ENCODE results near the gene GLI3.

The GLI3 gene

DNA sequence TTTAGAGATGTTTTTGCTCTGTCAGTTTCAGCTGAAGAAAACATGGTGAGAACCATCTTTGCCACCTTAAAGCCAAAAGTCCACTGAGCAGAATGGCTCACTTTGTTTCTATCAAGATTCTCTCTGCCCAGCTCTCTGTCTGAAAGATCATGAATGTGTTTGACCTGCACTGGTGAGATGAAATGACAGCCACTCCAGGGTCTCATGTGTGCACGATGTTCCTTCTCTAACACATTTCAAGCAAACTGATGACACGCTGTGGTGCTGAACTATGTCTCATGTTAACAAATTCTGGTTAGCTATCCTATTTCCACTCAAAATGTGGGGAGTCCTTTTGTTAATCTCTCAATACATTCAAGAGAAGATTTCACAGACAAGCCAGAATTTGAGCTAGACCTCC lies 260.6 kb downstream of the GLI3 start:
- in situ Hi-C loops (cut with MboI; ENCODE audit: low sequenced_read_pairs), result no loop called here

- in situ Hi-C loops (cut with MboI; ENCODE audit: low sequenced_read_pairs), result no loop called here
These were observed 261.2 kb downstream of the GLI3 start for GRCh38 chr7:41975849-41976248.

DNA sequence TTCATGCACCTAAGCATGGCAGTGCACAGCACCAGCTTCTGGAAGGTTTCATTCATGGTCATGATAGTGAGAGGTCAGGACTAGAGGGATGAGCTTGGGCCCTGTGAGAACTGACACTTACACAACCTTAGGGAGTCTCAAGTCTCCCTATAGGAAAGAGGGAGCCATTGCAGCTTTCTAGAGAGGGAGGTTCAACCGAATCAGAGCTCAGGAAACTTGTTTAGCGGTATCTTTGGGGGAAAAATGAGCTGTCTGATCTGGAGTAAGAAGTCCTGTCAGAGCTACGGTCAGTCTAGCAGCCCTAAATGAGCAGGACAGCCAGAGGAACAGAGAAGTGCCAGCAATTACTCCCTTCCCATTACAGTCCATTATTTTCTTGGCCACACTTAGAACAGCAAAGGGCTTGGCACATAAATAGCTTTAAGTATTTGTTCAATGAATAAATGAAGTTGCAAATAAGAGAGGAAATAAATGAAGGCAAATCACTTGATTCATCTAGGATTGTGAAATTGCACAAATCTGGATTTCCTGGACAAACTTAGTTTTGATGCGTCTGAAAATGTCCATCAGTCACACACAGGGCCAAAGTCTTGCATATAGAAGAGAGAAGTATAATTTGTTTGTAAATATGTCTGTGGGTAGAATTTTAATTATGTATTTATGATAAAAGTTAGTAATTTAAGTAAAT lies 262.0 kb downstream of the GLI3 start:
- in situ Hi-C loops (cut with MboI; ENCODE audit: low sequenced_read_pairs), result no loop called here

DNA sequence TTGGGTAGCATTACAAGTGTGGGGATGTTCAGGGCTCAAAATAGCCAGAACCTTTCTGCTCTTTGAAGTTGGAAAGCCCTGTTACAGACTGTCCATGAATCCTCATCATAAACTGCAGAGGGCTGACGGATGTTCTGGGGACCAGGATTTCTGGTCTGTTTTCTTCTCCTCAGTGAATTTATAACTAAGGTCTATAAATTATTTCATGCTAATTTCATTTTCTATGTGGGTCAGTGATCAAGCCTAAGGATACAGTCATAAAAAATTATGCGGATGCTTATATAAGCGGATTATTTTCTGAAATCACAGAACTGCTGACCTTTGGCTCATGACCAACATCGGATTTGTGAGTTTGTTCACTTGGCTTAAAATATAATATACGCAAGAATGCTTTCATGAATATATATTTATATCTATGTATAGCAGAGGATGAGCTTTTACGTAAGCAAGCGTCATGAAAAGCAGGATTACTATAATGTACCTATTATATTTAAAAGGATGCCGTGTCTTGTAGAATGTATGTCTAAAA lies 263.7 kb downstream of the GLI3 start:
- in situ Hi-C loops (cut with MboI; ENCODE audit: low sequenced_read_pairs), result no loop called here

GRCh38 chr7:41972776-41973175 lies 264.2 kb downstream of the GLI3 start:
- in situ Hi-C loops (cut with MboI; ENCODE audit: low sequenced_read_pairs), result no loop called here

GRCh38 chr7:41972270-41972669 lies 264.7 kb downstream of the GLI3 start:
- in situ Hi-C loops (cut with MboI; ENCODE audit: low sequenced_read_pairs), result no loop called here

GRCh38 chr7:41971640-41972187 lies 265.3 kb downstream of the GLI3 start:
- in situ Hi-C loops (cut with MboI; ENCODE audit: low sequenced_read_pairs), result no loop called here

GRCh38 chr7:41970941-41971340 lies 266.1 kb downstream of the GLI3 start:
- in situ Hi-C loops (cut with MboI; ENCODE audit: low sequenced_read_pairs), result no loop called here

DNA sequence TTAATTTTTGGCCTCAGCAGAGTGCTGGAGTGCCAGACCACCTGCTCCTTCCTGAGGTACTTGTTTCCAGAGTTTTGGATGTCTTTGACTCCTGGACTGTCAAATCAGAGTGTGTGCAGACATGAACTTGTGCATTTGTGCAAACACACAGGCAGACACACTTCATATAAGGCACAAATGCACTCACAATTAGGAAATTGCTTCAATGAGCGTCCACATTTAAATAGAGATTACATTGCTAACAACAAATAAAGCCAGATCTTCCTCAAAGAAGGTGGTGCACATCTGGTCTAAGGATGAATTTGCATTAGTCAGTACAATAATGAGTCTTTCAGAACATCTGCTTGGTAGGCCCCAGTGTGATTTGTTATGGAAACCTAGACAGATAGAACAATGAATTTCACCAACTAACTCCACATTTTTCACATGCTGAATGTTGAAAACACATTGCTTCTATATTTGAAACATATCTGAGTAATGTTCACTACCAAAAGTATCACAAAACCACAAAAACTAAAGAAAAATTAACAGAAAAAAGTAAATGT lies 267.4 kb downstream of the GLI3 start:
- in situ Hi-C loops (cut with MboI; ENCODE audit: low sequenced_read_pairs), result no loop called here

GRCh38 chr7:41967156-41967555 lies 269.9 kb downstream of the GLI3 start:
- in situ Hi-C loops (cut with MboI; ENCODE audit: low sequenced_read_pairs), result no loop called here

- in situ Hi-C loops (cut with MboI; ENCODE audit: low sequenced_read_pairs), result no loop called here
These were observed 271.0 kb downstream of the GLI3 start for GRCh38 chr7:41965951-41966505.

- in situ Hi-C loops (cut with MboI; ENCODE audit: low sequenced_read_pairs), result no loop called here
These were observed 271.9 kb downstream of the GLI3 start for GRCh38 chr7:41964849-41965745.

- in situ Hi-C loops (cut with MboI; ENCODE audit: low sequenced_read_pairs), result no loop called here
These were observed 272.7 kb downstream of the GLI3 start for GRCh38 chr7:41964183-41964753.

GRCh38 chr7:41956705-41957104 lies 280.3 kb downstream of the GLI3 start:
- in situ Hi-C loops (cut with MboI; ENCODE audit: low sequenced_read_pairs), result no loop called here

DNA sequence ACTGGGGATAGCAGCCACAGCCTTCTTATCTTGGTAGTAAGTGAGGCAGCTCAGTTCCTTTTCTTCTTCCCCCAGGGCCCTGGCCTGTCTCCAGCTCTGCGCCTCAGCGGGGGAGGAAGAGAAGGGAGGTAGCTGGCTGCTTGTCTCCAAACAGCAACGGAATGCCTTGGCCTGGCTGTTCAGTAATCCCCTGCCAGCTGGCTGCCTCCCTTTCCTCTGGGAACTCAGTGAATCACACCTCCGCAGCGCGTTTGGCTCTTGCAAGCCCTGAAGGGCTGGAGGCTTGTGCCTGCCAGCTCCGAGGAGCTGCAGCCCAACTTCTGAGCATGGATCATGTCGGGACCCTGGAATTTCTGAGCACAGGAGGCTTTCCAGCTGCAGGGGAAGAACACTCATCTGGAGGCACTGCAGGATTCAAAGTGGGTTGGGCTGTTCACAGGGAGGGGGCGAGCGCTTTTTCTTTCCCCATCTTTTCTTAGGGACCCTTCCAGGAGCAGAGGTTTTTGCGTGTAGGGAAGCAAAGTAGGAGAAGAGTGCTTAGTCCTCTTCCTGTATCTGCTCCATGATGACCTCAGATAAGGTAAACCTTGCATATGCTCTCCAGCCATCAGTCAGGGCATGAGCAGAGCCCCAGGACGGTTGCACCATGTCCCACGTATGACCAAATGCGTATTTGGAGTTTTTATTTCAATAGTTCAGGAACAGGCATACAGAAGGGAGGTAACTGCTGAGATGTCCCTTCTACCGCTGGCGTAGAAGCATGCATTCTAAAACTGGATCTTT lies 280.9 kb downstream of the GLI3 start:
- in situ Hi-C loops (cut with MboI; ENCODE audit: low sequenced_read_pairs), result no loop called here

DNA sequence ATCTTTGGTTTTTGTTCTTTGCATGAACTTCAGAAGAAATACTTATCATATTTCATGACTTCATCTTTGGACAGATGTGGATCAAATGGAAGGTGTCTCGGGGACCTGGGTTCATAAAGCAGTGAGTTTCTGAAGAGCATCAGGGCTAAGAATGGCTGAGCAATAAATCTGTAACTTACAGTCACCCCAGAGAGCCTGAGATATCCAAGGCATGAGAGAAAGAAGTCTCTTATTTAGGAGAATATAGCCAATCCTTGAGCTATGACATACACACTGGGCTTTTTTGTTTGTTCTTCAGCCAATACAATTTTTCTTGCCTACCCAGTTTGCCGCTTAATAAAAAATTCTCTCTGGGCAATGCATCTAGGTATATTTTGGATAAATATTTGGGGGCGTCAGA lies 281.6 kb downstream of the GLI3 start:
- in situ Hi-C loops (cut with MboI; ENCODE audit: low sequenced_read_pairs), result no loop called here

- in situ Hi-C loops (cut with MboI; ENCODE audit: low sequenced_read_pairs), result no loop called here
These were observed 282.0 kb downstream of the GLI3 start for GRCh38 chr7:41954976-41955375.

GRCh38 chr7:41948503-41948902 lies 288.5 kb downstream of the GLI3 start:
- in situ Hi-C loops (cut with MboI; ENCODE audit: low sequenced_read_pairs), result no loop called here

GRCh38 chr7:41943094-41943577 lies 293.9 kb downstream of the GLI3 start:
- in situ Hi-C loops (cut with MboI; ENCODE audit: low sequenced_read_pairs), result no loop called here
